Activated CD8-positive, alpha-beta memory T cell treated with anti-CD3 and anti-CD28 coated beads, Interleukin-2, amount 50 U/mL, for 24 hours (primary cell): ENCODE results near the gene RAB10.
"Not testable (repeated sequence)": the region's sequence is repeated elsewhere in the genome, so short reads cannot be mapped to it uniquely, and the experiment has no call there.

Source experiments
- DNase-seq: peaks from one replicate; pipeline ENCODE4 v3.0.0-alpha.2; 2020; ENCODE audit errors: extremely low read depth

RAB10 gene

DNA sequence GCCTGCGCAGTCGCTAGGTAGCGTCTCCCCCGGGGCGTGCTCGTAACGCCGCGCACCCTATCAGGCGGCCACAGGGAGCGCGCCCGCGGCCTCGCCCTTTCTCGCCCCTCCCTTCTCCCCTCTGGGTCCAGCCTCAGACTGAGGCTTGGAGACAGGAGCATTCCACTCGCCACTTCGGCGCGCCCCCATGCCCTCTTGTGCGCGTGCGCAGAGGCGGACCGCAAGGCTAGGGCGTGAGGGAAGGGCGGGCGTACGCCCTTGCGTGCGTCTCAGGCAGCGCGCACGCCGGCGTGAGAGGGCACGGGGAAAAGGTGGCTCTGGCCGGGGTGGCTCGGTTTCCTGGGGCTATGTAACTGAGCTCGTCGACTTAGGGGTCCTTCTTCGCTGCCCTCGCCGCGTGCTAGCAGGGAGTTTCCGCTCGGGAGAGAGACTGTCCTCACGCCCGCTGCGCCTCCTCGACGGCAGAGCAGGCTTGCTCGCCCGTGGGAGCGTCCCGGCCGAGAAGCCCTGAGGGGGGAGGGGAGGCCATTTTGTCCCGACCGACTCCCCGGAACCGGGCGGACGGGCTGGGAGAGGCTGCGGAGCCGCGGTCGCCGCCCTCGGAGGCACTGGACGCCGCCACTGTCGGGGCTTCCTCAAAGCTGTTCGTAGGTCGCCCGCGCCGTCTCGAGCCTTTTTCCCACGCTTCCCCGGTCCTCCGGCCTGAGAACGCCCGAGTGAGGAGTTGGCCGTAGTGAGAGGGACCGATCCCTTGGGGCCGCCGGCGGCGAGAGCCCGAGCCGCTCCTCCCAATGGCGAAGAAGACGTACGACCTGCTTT is at the start of gene RAB10:
Gene RAB10, plus strand, starts transcription at position 267 of the 819 bp plus-strand sequence. Its CDS starts 525 bp downstream, at position 792.
- DNase-seq, result peak; percentile 99

DNA sequence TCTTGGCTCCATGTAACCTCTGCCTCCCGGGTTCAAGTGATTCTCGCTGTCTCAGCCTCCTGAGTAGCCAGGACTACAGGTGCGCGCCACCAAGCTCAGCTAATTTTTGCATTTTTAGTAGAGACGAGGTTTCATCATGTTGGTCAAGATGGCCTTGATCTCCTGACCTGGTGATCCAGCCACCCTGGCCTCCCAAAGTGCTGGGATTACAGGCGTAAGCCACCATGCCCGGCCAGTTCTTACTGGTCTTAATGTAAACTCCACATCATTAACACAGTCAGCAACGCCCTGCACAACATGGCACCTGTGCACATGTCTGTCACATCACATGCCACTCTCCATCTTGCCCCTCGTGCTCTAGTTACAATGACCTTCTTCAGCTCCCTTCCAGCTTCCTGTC is 45.8 kb upstream of the RAB10 start:
- DNase-seq, result no peak

- no peak for DNase-seq
Observed at GRCh38 chr2:25989154-25989553, 44.7 kb upstream of the RAB10 start.

DNA sequence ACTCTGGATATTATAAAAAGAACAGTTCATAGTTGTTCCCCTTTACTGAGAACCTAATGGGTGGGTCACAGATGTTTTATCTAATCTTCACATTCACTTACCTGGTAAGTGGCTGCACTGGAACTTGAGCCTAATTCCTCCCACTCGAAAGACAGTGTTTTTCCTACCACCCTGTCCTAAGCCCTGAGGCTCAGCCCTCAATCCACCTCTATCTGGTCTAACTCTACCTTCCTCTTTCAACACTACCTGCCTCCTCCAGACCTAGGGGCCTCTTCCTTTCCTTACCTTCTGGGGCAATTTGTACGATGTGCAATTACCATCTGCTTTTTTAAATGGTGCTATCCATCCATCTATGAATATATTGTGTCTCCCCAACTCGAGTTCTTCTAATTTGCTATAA is 41.9 kb upstream of the RAB10 start:
- DNase-seq, result no peak

GRCh38 chr2:25992556-25992955 is 41.3 kb upstream of the RAB10 start:
- DNase-seq, result no peak

- no peak for DNase-seq
Observed at GRCh38 chr2:25993049-25993448, 40.8 kb upstream of the RAB10 start.

- DNase-seq, result no peak
Observed at GRCh38 chr2:25994509-25994908, 39.4 kb upstream of the RAB10 start.

DNA sequence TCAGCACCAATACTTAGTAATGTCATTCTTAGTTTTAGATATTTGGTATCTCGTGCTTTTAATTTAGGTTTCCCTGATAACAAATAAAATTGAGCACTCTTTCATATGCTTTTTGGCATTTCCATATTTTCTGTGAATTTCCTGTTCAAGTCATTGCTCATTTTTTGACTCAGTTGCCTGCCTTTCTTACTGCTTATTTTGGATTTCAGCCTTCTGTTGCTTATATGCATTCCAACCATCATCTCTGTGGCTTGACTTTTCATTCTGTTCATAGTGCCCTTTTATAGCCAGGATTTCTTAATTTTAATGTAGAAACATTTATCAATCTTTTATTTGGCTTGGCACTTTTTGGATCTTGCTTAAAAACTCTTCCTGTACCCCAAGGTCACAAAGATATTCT is 37.0 kb upstream of the RAB10 start:
- DNase-seq, result no peak

GRCh38 chr2:25998816-25999383 is 35.0 kb upstream of the RAB10 start:
- DNase-seq, result not testable (repeated sequence)

GRCh38 chr2:25999406-25999805 is 34.5 kb upstream of the RAB10 start:
- DNase-seq, result not testable (repeated sequence)

DNA sequence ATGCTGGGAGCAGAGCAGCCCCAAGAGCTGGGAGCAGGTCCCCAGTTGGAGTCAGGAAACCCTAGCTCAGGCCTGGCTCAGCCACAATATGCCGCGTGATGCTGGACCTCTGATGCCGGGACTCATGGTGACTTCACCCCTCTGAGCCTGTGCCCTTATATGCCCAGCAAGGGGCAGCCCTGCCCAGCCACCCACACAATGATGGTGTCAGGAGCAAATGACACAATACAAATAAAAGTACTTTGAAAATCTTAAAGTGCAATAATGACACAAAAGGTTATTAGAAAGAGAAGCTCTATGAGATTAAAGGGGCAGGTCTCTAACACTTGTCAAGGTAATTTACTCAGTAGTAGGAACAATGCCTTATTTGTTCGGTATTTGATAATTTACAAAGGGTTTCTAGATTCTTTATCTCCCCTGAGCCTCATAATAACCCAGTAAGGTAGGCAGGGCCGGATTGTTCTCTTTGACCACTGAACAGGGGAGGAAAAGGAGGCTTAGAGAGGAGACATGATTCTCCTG is 33.3 kb upstream of the RAB10 start:
- DNase-seq, result no peak

GRCh38 chr2:26001743-26002351 is 32.0 kb upstream of the RAB10 start:
- DNase-seq, result no peak

GRCh38 chr2:26002632-26003310 is 31.1 kb upstream of the RAB10 start:
- DNase-seq, result no peak

DNA sequence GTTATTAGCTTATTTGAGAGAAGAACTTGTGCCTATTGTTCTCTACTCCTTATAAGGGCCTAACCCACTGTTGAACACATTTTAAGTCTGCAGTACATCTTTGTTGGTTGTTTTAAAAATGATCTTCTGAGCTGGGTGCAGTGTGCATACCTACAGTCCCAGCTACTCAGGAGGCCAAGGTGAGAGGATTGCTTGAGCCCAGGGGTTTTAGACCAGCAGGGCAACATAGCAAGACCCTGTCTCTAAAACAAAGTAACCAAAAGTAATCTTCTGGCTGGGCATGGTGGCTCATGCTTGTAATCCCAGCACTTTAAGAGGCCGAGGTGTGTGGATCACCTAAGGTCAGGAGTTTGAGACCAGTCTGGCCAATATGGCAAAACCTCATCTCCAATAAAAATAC is 25.8 kb upstream of the RAB10 start:
- DNase-seq, result no peak

GRCh38 chr2:26008851-26009566 is 24.9 kb upstream of the RAB10 start:
- DNase-seq, result no peak

GRCh38 chr2:26009567-26009963 is 24.3 kb upstream of the RAB10 start:
- DNase-seq, result no peak

DNA sequence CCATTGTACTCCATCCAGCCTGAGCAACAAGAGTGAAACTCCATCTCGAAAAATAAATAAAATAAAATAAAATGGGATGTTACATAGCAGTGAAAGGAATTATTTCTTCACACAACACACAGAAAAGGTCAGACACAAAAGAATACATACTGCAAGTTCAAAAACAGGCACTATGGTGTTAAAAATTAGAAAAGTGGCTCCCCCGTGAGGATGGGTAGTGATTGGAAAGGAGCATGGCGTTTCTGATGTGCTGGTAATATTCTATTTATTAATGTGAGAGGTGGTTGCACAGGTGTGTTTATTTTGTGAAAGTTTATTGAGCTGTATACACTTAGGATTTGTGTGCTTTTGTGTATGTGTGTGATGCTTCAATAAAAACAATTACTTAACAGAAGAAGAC is 22.9 kb upstream of the RAB10 start:
- no peak for DNase-seq

- no peak for DNase-seq
Observed at GRCh38 chr2:26011609-26011989, 22.3 kb upstream of the RAB10 start.

DNA sequence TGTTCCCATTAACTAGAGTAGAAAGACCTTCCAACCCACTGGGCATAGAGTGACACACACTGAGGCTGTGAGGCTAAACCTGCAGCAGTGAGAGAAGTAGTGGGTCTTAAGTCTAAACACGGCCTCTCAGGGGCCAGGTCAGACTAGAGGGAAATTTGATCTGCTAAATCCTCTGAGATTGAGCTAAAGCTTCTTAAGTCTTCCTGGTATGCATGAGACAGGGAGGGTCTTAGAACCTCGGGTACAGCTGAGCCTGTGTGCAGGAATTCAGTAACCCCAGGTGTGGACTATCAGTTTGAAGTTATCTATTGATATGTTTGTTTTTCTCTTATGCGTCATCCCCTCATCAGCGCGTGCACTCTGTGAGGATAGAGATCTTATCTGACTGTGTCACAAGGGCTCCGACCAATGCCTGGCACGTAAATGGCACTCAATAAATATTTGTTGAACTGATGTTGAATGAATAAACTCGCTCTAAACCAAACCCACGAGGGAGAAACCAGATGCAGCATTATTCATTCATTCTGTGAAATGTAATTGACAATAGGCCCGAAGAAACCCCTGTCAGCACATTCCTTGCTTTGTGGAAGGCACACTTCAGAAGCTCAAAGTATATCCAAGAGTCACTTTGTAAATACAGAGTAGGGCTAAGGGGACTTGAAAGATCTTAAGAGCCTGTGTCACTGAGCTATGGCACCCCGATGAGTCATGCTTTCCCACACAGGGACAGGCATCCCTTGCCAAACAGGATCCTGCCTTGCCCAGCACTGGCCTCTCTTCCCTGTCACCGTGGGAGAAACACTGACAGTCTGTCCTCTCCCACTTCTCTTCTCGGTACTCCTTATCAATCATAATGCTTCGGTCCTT is 21.7 kb upstream of the RAB10 start:
- DNase-seq, result no peak

DNA sequence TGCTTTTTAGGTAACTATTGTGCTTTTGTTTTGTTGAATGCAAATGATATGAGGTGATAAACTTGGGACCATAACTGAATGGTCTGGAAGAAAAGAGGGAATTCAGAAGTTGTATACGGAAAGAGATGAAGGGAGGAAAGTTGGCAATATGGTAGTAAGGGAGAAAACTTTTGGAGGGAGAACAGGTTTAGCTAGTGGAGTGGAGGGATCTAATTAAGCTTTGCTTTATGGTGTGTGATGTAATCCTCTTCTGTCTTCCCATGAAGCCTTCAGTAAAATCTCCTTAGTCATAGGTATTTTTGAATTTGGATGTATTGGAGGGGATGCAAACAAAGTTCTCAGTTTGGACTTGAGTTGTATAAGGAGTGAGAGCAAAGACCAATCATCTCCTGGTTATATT is 20.2 kb upstream of the RAB10 start:
- DNase-seq, result no peak
